Memory B cell (primary cell): Measurements from ENCODE around the gene PMIS2.
A peak's percentile ranks its signal among the peaks of the same experiment; 100 is the strongest.
"Not testable (repeated sequence)": the region's sequence is repeated elsewhere in the genome, so short reads cannot be mapped to it uniquely, and the experiment has no call there.

ENCODE experiments used
- ATAC-seq: fragments of 150-1000 bp; cut with Tn5 transposase; 2 replicates; pipeline ENCODE4 v1.10.0; 2021; ENCODE audit warnings: low read depth, mild to moderate bottlenecking, moderate library complexity
- DNase-seq, 2 donors: peaks; one replicate each; pipeline ENCODE4 v3.0.0; 2022; ENCODE audit warnings: low spot score in 2 of 2
- H3K27ac Mint-ChIP-seq: one replicate; pipeline ENCODE4 v1.8.0; 2022; ENCODE audit warnings: mild to moderate bottlenecking, moderate library complexity, mixed read lengths
- H3K27me3 Mint-ChIP-seq: one replicate; pipeline ENCODE4 v1.8.0; 2022; ENCODE audit warnings: mixed read lengths
- H3K36me3 Mint-ChIP-seq: one replicate; pipeline ENCODE4 v1.8.0; 2022; ENCODE audit warnings: mild to moderate bottlenecking, mixed read lengths
- H3K4me1 Mint-ChIP-seq: one replicate; pipeline ENCODE4 v1.8.0; 2022; ENCODE audit warnings: mixed read lengths
- H3K4me3 Mint-ChIP-seq: one replicate; pipeline ENCODE4 v1.8.0; 2022; ENCODE audit warnings: mild to moderate bottlenecking, moderate library complexity, mixed read lengths
- H3K9me3 Mint-ChIP-seq: one replicate; pipeline ENCODE4 v1.8.0; 2022; ENCODE audit warnings: mixed read lengths

The PMIS2 gene

DNA sequence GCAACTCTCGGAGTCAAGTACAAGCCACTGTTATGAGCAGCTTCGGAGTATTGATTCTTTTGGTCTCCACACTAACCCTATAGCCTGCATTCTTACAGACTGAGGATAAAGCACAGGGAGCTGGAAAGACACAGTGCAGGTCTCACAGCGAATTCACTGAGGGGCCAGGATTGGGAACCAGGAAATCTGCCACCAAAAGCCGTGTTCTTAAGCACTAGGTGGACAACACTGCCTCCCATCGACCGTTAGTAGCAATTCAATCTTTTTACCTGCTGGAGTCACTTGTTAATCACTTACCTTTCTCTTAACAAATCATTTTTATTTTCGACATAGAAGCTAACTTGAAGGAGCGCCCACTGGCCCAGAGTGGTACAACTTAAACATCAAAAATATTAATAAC, 6.3 kb downstream of the PMIS2 start:
- H3K36me3 Mint-ChIP-seq = no peaks in the 10 kb centered on the region
- H3K4me3 Mint-ChIP-seq = no peak overlapping the region
- H3K27ac Mint-ChIP-seq = no peak overlapping the region
- H3K4me1 Mint-ChIP-seq = no peaks in the 10 kb centered on the region
- ATAC-seq (peak; percentile 53), DNase-seq (peak in 1 of 2 donors; percentile 28)
- H3K9me3 Mint-ChIP-seq = peaks cover 1% of the 10 kb centered on the region
- peaks cover 10% of the 10 kb centered on the region for H3K27me3 Mint-ChIP-seq

GRCh38 chr19:35595026-35595425, 9.1 kb downstream of the PMIS2 start:
- H3K4me1 Mint-ChIP-seq, H3K4me3 Mint-ChIP-seq, ATAC-seq, H3K27ac Mint-ChIP-seq, H3K36me3 Mint-ChIP-seq, H3K9me3 Mint-ChIP-seq, DNase-seq: not testable (repeated sequence)
- H3K27me3 Mint-ChIP-seq = peaks cover 10% of the 10 kb centered on the region

DNA sequence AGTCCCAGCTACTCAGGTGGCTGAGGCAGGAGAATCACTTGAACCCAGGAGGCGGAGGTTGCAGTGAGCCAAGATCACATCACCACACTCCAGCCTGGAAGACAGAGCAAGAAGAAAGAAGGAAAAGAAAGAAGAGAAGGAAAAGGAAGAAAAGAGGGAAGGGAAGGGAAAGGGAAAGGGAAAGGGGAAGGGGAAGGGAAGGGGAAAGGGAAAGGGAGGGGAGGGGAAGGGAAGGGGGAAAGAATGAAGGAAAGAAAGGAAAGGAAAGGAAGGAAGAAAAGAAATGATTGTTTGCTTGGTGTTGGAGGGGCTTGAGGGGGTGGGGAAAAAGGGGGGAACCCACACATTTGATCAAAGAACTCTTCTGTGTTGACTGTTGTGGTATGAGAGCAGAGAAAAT, 10.0 kb downstream of the PMIS2 start:
- peaks cover 10% of the 10 kb centered on the region for H3K27me3 Mint-ChIP-seq
- H3K36me3 Mint-ChIP-seq = no peaks in the 10 kb centered on the region
- H3K9me3 Mint-ChIP-seq = peaks cover 1% of the 10 kb centered on the region
- no peak overlapping the region for H3K4me3 Mint-ChIP-seq
- no peak for ATAC-seq
- DNase-seq = no peak
- no peaks in the 10 kb centered on the region for H3K4me1 Mint-ChIP-seq
- H3K27ac Mint-ChIP-seq = no peak overlapping the region

- peaks cover 1% of the 10 kb centered on the region for H3K9me3 Mint-ChIP-seq
- peaks cover 10% of the 10 kb centered on the region for H3K27me3 Mint-ChIP-seq
- DNase-seq (no peak), ATAC-seq (peak; percentile 53)
- no peak overlapping the region for H3K4me3 Mint-ChIP-seq
- no peaks in the 10 kb centered on the region for H3K4me1 Mint-ChIP-seq
- no peaks in the 10 kb centered on the region for H3K36me3 Mint-ChIP-seq
- no peak overlapping the region for H3K27ac Mint-ChIP-seq
Observed at GRCh38 chr19:35596366-35596999, 10.5 kb downstream of the PMIS2 start.

- H3K9me3 Mint-ChIP-seq = no peaks in the 10 kb centered on the region
- H3K4me3 Mint-ChIP-seq = no peak overlapping the region
- ATAC-seq = no peak
- no peak for DNase-seq
- peaks cover under 1% of the 10 kb centered on the region for H3K27me3 Mint-ChIP-seq
- H3K36me3 Mint-ChIP-seq = no peaks in the 10 kb centered on the region
- no peak overlapping the region for H3K27ac Mint-ChIP-seq
- no peaks in the 10 kb centered on the region for H3K4me1 Mint-ChIP-seq
Observed at GRCh38 chr19:35601971-35602370, 16.0 kb downstream of the PMIS2 start.

DNA sequence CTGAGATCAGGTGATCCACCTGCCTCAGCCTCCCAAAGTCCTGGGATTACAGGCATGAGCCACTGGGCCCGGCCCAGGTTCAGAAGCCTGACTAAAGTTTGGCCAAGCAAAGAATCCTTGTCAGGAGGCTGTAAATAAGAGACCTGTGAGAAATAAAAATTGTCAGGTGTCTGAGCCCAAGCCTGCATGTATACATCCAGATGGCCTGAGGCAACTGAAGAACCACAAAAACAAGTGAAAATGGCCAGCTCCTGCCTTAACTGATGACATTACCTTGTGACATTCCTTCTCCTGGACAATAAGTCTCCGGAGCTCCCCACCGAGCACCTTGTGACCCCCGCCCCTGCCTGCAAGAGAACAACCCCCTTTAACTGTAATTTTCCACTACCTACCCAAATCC, 18.5 kb downstream of the PMIS2 start:
- not testable (repeated sequence) for H3K27me3 Mint-ChIP-seq, H3K4me1 Mint-ChIP-seq, H3K27ac Mint-ChIP-seq, H3K4me3 Mint-ChIP-seq, H3K36me3 Mint-ChIP-seq, DNase-seq, H3K9me3 Mint-ChIP-seq, ATAC-seq

DNA sequence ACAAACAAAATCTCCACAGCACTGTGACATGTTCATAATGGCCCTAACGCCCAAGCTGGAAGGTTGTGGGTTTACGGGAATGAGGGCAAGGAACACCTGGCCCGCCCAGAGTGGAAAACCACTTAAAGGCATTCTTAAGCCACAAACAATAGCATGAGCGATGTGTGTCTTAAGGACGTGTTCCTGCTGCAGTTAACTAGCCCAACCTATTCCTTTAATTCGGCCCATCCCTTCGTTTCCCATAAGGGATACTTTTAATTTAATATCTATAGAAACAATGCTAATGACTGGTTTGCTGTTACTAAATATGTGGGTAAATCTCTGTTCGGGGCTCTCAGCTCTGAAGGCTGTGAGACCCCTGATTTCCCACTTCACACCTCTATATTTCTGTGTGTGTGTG, 21.2 kb downstream of the PMIS2 start:
- H3K4me1 Mint-ChIP-seq = peaks cover 25% of the 10 kb centered on the region
- H3K36me3 Mint-ChIP-seq, ATAC-seq, H3K27ac Mint-ChIP-seq, H3K27me3 Mint-ChIP-seq, H3K9me3 Mint-ChIP-seq, DNase-seq, H3K4me3 Mint-ChIP-seq: not testable (repeated sequence)

DNA sequence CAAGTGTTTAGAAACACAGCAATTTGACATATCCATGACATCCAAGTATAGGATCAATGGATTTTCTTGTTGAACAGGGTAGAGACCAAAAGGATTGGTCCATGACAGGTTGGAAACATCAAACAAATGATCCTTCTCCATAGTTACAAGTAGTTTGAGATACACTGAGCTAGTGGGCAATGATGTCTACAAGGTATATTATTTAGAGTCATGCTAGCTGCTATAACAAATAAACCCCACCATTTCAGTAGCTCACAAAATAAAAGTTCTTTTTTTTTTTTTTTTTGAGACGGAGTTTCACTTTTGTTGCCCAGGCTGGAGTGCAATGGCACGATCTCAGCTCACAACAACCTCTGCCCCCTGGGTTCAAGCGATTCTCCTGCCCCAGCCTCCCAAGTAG, 21.7 kb downstream of the PMIS2 start:
- peaks cover 5% of the 10 kb centered on the region for H3K9me3 Mint-ChIP-seq
- no peaks in the 10 kb centered on the region for H3K27me3 Mint-ChIP-seq
- DNase-seq (no peak), ATAC-seq (no peak)
- no peak overlapping the region for H3K4me3 Mint-ChIP-seq
- H3K36me3 Mint-ChIP-seq = peaks cover 4% of the 10 kb centered on the region
- H3K4me1 Mint-ChIP-seq = peaks cover 27% of the 10 kb centered on the region
- H3K27ac Mint-ChIP-seq = no peak overlapping the region

- Mint-ChIP-seq H3K4me3 (peak overlapping the region; percentile 52), H3K4me1 (peaks cover 28% of the 10 kb centered on the region), H3K9me3 (peaks cover 5% of the 10 kb centered on the region), H3K27me3 (no peaks in the 10 kb centered on the region), H3K36me3 (peaks cover 4% of the 10 kb centered on the region), H3K27ac (peak overlapping the region; percentile 97)
- DNase-seq = no peak
- no peak for ATAC-seq
Observed at GRCh38 chr19:35608251-35608650, 22.3 kb downstream of the PMIS2 start.

DNA sequence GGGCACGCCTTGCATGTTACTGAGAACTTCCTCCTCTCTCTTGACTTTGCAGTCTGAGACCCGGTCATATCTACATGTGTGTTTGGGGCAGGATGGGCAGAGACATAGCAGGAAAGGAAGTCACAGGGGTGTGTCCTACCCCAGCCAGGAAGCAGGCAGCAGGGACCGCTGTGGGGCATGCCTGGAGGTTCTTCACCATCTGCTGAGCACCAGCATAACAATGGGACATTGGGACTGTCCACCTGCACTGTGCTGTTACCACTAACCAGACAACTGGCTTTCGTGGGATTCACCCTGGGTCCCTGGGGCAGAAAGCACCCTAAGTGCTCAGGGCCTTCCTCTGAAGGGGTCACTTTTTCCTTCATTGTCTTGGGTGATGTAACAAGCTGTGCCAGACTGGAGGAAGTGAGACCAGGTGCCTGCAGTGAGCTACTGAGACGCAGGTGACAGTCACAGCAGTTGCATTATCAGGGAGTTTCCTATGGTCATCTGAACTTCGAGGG, 23.9 kb downstream of the PMIS2 start:
- DNase-seq (peak; percentile 55 to 64), ATAC-seq (peak; percentile 74)
- peaks cover 5% of the 10 kb centered on the region for H3K9me3 Mint-ChIP-seq
- peaks cover 4% of the 10 kb centered on the region for H3K36me3 Mint-ChIP-seq
- H3K27ac Mint-ChIP-seq = peak overlapping the region; percentile 97
- peak overlapping the region; percentile 62 for H3K4me3 Mint-ChIP-seq
- H3K4me1 Mint-ChIP-seq = peaks cover 28% of the 10 kb centered on the region
- H3K27me3 Mint-ChIP-seq = no peaks in the 10 kb centered on the region

DNA sequence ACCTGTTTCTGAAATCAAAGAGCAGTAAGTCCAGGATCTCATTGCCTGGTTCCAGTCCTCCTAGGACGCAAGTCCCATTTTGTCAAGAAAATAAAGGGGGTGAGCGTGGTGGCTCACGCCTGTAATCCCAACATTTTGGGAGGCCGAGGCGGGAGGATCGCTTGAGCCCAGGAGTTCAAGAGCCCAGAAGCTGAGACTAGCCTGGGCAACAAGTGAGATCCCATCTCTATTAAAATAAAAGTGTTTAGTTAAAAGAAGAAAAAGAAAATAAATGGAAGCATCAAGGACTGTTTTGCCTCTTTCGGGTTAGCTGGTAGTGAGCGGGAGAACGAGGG, 26.2 kb downstream of the PMIS2 start:
- Mint-ChIP-seq H3K4me1 (peaks cover 28% of the 10 kb centered on the region), H3K27me3 (no peaks in the 10 kb centered on the region), H3K9me3 (peaks cover 5% of the 10 kb centered on the region), H3K36me3 (peaks cover 8% of the 10 kb centered on the region), H3K27ac (peak overlapping the region; percentile 97), H3K4me3 (peak overlapping the region; percentile 92)
- no peak for DNase-seq
- no peak for ATAC-seq

DNA sequence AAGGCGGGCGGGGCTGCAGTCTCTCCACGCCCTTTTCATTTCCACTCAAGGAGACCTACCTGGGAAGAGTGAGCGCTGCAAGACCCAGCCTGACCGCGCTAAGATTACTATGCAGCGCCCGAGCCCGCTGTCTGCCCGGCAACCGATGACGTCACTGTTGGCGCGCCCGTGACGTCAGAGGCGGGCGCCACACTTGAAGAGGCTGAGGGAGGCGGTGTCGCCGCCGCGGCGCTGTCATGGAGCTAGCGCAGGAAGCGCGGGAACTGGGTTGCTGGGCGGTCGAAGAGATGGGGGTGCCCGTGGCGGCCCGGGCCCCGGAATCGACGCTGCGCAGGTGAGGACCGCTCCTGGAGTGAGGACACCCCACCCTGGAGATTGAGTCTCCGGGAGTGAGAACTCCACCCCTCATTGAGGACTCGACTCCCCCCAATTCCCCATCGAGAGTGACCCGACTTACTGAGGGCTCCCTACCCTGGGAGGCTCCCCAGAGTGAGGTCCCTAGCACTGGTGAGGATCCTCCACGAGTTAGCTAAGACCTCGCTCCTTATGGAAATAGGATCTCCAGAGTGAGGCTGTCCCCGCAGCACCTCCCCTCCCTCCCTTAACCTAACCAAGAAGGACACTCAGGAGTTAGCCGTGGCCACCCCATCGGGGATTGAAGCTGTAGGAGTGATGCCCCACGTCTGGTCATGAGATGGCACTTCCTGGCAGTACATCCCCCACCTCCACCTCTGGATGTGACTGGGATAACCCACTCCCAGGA, 26.8 kb downstream of the PMIS2 start, which contains the start of gene HAUS5:
TSS of gene HAUS5 (plus strand) at position 177 of the 763 bp plus-strand sequence. CDS start at position 237, 60 bp downstream.
- peak within 1 kb of the TSS; percentile 92 for H3K4me3 Mint-ChIP-seq
- peaks cover 5% of the 10 kb centered on the region for H3K9me3 Mint-ChIP-seq
- peak within 1 kb of the TSS; percentile 97 for H3K27ac Mint-ChIP-seq
- H3K4me1 Mint-ChIP-seq = peaks cover 28% of the 10 kb centered on the region
- peak; percentile 96 to 99 for DNase-seq
- H3K27me3 Mint-ChIP-seq = no peaks in the 10 kb centered on the region
- peaks cover 8% of the 10 kb centered on the region for H3K36me3 Mint-ChIP-seq
- peak; percentile 73 for ATAC-seq

- H3K4me3 Mint-ChIP-seq = peak overlapping the region; percentile 92
- no peaks in the 10 kb centered on the region for H3K27me3 Mint-ChIP-seq
- H3K9me3 Mint-ChIP-seq = peaks cover 2% of the 10 kb centered on the region
- H3K36me3 Mint-ChIP-seq = peaks cover 5% of the 10 kb centered on the region
- DNase-seq = no peak
- peak overlapping the region; percentile 97 for H3K27ac Mint-ChIP-seq
- ATAC-seq = no peak
- peaks cover 23% of the 10 kb centered on the region for H3K4me1 Mint-ChIP-seq
Observed at GRCh38 chr19:35613574-35613973, 27.6 kb downstream of the PMIS2 start.

- DNase-seq = no peak
- no peak overlapping the region for H3K27ac Mint-ChIP-seq
- H3K4me3 Mint-ChIP-seq = no peak overlapping the region
- peaks cover 5% of the 10 kb centered on the region for H3K36me3 Mint-ChIP-seq
- H3K27me3 Mint-ChIP-seq = no peaks in the 10 kb centered on the region
- peaks cover 12% of the 10 kb centered on the region for H3K4me1 Mint-ChIP-seq
- ATAC-seq = no peak
- H3K9me3 Mint-ChIP-seq = no peaks in the 10 kb centered on the region
Observed at GRCh38 chr19:35615036-35615435, 29.1 kb downstream of the PMIS2 start.
